HG03139 (cell line): ENCODE measurements around the gene CEP41.

Experiments
- ATAC-seq: cut with Tn5 transposase; IDR thresholded peaks from one replicate; pipeline ENCODE4 v1.9.1; 2021; ENCODE audit not compliant: unreplicated experiment

Gene CEP41, protein sequence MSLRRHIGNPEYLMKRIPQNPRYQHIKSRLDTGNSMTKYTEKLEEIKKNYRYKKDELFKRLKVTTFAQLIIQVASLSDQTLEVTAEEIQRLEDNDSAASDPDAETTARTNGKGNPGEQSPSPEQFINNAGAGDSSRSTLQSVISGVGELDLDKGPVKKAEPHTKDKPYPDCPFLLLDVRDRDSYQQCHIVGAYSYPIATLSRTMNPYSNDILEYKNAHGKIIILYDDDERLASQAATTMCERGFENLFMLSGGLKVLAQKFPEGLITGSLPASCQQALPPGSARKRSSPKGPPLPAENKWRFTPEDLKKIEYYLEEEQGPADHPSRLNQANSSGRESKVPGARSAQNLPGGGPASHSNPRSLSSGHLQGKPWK

DNA sequence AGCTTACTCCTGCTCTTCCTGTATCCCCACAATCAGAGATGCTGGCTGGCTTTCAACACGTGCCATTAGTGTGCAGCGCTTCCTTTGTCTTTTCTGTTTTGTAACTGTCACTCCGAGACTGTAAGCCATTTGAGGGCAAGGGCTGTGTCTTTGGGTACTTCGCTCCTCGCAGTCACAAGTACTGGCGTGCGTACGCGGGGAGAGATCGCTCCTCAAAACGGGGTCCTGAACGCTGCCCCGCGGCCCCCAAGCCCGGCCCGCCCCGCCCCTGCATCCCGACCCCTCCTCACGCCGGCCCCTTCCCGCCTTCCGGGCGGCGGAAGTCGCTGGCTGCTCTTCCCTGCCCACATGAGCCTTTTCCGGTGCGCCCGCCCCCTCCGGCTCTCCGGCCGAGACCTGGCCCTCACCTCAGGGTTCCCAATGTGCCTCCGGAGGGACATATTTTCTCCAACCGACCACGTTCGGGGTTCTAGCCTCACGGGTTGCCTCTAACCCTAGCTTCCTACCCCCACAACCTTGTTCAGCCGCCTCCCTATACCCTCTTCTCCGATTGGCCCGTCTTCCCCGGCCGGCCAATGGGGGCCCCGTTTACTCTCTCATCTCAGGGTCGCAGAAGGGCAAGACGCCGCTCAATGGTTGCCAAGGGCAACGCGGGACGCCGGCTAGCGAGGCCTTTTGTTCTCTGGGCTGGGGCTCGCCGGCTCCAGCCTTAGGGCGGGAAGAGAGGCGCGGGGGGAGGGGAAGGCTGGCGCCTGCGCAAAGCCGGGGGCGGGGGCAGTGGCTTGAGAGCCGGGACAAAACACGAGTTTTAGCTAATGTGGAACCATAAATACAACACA lies at the start of gene CEP41:
Gene CEP41 (minus strand): TSS at position 490 of the 839 bp plus-strand sequence. CDS start 50 bp downstream, at position 440.
- peak; percentile 97 for ATAC-seq

DNA sequence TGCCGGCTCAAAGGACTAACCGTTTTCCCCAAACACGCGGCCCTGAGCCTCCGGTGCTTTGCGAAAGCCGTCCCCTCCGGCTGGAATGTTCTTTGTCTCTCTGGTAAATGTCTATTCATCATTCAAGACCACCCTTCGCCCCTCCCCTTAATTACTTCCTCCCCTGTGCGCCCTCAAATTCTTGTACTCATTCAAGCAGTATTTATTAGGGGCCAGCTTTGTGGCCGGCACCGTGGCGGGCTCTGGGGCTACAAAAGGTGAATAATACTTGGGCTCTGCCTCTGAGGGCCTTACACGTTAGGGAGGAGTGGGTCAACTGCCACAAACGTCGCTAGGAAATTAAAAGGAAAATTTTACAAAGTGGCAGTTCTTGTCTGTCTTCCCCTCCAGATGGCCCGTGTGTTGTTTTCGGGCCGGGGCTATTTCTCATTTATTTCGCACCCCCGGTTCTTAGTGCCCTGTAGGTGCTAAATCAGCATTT lies 49.5 kb upstream of the CEP41 start:
- ATAC-seq, result no peak

DNA sequence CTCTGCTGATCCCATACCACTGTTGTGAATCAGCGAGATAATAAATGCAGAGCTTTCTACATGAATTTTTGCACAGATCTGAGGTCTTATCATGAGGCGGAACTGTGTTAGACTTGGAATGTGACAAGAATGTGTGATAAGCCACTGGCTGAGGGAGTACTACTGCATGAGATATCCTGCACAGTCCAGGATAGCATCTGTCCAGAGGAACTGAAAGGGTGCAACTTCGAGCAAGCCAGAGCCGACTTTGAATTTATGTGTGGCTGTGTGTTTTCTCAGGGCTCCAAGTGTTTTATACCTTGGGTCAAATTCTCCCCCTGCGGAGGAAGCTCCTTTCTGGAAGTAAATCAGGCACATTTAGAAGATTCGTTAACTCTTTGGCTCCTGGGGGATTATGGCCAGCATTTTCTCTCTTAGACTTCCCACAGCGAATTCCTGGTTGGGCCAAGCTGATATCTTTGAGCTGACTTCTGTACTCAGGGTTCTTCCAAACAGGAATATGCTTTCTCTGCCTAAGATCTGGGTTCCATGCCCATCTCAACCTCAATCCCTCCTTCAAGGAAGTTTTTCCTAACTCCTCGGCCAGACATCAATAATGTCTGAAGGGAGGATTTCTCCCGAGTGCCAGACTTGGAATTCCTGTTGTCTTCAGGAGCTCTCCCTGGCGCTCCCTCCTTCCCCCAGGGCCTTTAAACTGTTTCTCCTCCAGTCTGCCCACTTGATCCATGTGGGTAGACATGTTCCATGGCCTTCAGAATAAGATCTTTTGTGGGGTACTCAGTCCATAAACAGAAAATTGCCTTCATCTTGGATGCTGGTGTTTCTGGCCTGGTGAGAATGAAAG lies 48.5 kb upstream of the CEP41 start:
- ATAC-seq, result no peak

DNA sequence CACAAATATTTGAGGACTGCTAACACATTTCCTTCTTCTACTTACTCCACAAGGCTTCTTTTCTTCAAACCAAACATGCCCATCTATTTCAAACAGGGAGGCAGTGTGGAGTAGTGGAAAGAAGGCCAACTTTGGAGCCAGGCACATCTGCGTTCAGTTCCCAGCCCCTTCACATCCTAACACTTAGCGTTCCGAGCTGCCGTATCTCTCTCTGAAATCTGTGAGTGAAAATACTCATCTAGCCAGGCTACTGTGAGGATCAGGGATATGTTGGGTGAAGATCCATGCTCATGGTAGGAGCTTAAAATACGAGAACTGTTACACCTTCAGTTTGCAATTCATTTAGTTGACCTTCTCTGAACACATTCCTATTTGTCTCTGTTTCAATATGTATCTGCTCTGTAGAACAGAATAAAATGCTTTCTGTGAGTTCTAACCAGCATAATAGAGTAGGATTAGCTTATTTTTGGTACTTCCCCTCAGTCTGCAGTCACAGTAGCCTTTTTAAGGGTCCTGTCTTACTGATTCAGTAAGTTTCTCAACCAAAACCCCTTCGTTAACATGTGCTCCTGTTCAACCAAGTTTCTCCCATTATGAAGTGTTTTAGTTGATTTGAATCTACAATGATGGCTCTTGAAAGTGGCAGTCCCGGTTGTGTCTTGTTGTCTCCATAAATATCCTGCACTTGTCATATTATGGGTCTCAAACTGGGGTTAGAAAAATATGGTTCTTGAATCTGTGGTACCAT lies 47.8 kb upstream of the CEP41 start:
- ATAC-seq, result no peak

DNA sequence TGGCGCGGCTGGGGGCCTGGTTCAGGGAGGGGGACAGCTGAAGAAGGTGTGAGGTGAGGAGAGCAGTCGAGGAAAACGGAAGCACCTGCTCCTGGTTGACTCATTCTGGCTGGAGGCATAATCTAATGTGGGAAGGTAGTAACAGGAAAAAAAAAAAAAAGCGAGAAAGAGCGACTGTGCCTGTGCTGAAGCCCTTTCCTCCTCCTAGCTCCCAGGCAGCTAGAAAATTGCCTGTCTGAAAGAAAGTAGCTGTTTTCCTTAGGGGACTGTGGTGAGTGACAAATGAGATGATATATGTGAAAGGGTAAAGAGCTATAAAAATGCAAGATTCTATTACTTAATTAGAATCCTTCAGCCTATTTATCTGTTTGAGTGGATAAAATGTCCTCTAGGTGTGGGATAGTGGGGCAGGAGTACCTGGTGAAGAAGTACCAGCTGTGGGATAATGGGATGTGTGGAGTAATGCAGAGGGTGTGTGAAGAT lies 46.2 kb upstream of the CEP41 start:
- ATAC-seq, result no peak

DNA sequence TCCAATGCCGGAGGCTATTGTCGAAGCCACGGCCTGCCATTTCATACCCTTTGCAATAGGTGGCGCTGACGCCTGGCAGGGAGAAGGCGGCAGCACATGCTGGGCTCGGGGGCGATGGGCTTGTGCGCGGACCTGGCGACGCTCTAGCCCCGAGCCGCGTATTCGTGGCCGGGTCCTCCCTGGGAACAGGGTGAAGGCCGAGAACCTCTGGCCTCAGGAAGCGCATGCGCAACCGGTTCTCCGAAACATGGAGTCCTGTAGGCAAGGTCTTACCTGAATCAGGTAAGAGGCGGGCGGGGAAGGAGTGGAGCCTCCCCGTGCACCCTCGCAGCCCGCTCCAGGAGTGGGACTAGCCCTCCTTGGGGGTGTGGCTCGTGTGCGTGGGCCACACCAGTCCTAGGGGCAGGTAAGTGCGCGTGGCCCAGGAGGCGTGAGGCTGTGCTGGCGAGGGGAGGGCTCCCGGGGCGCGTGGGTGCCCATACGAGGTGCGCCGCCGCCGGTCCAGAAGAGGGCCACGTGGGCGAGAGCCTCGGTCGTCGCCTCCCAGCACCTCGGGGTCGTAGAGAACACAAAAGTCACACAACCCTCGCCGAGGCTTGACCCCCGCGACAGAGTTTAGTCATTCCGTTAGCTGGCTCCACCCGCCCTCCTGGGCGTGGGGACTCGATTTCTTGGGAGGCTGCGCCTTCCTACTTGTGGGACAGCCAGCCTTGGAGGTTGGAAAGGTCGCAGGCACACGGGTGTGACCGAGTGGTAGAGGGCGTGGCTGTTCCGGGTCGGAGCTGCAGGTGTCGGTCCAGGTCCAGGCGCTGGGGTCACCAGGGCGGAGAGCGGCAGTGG lies 45.5 kb upstream of the CEP41 start:
- ATAC-seq, result no peak

DNA sequence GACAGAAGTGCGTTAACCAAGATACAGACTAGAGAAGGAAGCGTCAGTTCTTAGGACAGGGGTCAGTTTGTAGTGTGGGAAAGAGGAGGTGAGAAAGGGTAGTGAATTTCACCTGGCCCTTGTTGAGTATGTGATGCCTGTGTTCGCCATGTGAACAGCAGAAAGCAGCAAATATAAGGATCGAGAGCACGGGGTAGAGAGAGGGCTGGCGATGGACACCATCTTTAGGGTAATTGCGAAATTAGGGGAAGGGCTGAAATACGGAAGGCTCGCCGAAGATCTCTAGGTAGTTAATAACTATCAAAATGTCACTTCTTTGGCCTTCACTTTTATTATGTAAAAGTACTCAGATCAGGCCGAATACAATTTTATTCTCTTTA lies 44.9 kb upstream of the CEP41 start:
- ATAC-seq, result no peak

DNA sequence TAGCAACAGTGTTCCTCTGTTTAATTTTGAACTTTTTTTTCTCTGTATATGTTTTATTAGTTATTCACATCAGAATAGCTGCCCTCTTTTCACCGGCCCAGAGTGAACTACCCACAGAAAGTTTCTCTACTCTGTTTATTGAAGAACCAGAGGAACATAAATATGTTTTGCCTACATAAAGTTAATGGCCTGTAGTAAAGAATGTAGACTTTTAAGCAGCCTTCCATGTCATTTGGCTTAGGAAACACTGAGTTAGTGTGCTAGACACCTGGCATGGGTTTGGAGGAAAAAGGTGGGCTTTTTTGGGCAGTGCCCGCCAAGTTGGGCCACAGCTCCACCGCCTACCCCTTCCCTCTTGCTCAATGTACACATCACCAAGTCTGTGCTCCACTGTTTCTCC lies 42.2 kb upstream of the CEP41 start:
- no peak for ATAC-seq

DNA sequence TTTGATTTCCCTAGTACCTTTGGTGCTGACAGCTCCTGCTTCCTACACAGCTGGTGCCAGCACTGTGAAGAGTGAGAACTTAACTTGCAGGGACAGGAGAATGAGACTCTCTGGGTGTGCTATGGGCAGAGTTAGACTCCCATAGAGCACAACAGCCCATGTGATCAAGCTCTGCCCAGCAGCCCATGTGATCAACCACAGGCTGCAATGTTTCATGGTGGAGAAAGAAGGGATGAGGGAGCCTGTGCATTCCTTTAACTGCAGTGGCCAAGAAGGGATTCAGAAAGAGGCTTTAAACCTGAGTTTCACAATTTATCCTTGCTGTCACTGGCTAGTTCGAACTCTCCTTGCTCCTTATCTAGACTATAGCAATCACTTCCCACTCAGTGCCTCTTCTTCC lies 41.1 kb upstream of the CEP41 start:
- ATAC-seq, result no peak

DNA sequence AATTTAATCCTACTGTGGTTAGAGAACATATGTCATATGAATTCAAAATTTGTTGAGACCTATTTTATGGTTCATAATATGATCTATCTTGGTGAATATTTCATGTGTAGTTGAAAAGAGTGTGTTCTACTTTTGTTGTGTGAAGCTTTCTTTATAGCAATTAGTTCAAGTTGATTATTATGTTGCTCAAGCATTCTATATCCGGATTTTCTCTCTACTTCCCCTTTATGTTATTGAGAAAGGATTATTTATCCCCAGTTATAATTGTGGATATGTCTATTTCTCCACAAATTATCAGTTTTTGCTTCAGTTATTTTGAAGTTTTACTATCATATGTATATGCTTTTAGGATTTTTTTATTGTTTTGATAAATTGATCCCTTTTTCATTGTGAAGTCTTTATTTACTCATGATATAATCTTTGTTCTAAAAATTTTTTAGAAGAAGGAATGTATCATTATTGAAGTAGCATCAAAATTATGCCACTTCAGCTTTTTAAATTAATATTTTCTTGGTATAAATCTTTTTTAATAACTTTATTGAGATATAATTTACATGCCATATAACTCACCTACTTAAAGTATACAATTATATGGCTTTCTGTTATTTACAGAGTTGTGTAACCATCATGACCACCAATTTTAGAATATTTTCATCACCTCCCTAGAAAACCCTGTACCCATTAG lies 39.0 kb upstream of the CEP41 start:
- no peak for ATAC-seq

DNA sequence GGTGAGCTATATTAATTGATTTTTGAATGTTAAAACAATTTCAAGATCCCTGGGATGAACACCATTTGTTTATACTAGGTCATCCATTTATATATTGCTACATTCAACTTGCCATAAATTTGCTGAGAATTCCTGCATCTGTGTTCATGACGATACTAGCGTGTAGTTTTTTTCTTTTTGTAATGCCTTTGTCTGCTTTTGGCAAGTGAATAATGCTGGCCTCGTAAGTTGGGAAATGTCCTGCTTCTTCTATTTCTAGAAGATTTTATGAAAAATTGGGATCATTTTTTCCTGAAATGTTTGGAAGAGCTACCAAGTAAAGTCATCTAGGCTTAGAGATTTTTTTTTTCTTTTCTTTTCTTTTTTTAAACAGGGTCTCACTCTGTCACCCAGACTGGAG lies 38.2 kb upstream of the CEP41 start:
- no peak for ATAC-seq

DNA sequence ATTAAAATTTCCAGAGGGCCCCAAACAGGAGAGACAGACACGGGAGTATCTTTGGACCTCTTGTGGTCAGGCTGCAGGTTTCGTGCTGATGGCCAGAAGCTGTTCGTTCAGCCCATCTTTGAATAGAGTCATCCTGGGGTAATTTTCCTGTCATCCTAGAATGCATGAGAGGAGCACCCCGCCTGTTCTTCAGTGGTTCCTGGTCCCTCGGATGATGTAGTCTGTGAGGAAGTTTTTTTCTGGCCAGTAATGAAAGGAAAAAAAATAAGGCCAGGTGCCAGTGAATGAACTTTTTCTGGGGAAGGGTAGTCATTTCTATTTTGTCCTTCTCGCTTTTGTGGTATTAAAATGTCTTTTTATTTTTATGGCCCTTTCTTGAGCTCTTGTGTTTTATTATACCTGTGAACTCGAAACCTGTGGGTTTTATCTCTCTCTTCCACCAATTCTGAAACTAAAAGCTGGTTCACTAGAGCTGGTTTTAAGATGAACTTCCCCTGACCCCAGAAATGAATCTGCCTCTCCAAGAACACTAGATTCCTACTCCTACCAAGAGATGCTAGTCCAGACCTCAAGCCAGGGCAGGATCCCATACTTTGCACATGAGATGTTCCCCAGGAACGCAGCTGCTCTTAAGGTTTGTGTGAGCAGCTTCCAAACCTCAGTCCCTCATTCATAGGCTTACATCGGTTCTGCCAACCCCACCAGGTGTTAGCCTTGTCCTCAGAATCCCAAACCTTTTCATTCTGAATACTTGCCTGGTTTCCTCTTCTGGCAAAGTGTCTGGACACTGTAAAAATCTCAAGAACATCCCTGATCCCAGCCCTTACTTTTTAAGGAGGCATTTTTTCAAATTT lies 35.7 kb upstream of the CEP41 start:
- ATAC-seq, result peak; percentile 84

DNA sequence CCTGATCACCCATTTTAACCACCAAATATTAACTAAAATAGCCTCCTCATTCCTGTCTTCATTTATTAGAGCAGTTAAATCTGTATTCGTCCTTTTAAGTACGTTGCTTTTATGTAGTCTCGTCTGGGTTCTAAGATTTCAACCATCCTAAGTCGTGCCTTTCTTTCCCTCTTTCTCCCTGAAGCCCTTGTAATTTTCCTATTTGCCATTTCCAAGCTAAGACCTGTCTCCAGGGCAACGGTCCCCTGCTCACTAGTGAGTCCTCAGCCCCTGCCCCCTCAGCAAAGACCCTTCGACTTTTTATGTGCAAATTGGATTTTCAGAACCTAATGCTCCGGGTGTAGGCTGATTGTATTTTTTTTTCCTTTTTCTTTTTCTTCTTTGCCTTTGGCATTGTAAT lies 35.0 kb upstream of the CEP41 start:
- no peak for ATAC-seq

DNA sequence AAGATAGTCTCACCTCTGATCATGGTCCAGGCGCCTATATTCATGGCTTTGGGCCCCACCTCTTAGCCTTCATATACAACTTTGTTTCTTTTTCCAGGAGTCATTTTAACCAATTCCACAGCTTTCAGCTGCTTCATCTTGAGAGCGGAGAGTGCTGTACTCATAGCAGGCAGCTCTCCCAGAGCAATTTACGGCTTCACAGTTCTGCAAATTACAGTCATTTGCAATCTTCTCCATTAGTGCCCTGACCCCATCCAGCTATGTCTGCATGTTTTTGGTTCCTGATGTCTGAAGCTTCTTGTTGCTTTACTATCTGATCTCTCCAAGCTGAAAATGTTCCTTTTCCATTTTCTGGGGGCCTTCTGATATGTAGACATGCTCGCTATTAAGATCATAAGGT lies 33.1 kb upstream of the CEP41 start:
- ATAC-seq, result no peak

DNA sequence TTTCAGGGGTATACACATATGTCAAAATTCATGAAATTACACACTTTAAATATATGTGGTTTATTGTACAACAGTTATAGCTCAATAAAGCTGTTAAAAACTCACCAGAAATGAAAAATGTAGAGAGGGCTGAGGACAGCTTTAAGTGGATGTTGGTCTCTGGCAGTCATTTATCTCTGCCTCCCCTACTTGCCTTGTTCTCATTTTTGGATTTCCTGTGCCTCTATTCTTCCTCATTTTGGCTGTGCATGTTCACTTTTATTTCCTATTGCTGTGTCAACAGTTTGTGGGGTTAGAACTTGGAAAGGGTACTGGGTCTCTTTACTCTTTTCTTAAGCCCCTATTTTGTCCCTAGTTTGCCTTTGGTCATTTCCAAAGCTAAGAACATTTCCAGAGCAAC lies 32.5 kb upstream of the CEP41 start:
- no peak for ATAC-seq

DNA sequence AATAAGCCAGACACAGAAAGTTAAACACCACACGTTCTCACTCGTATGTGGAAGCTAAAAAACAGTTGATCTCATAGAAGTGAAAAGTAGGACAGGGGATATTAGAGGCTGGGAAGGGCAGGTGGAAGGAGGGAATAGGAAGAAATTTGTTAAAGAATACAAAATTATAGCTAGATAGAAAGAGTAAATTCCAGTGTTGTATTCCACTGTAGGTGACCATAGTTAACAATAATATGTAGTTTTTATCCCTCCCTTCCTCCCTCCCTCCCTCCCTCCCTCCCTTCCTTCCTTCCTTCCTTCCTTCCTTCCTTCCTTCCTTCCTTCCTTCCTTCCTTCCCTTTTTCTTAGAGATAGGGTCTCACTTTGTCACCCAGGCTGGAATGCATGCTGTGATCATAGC lies 31.2 kb upstream of the CEP41 start:
- no peak for ATAC-seq

DNA sequence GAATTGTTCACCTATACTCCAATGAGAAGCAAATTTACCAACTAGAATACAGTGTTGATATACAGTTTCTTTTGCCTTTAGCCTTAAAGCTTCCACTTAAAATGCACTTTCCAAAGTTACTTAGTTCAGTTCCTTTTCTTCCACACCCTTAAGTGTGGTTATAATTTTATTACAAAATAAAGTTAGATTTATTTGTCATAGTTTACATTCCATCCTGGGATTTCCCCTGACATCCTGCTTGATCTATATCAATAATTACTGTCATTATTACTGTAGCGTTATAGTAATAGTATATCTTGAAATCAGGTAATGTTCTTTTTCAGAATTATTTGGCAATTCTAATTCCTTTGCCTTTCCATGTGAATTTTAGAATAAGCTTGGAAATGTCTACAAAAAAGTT lies 27.8 kb upstream of the CEP41 start:
- ATAC-seq, result no peak
